GM13976 (cell line): ENCODE results near the gene CPB1.

Experiments
- DNase-seq: peaks from one replicate; pipeline ENCODE4 v3.0.0; 2012; ENCODE audit warnings: low spot score
- in situ Hi-C: fragments of 300-500 bp; cut with MboI; formaldehyde crosslinking; loops from one replicate; pipeline ENCODE4 v1.12.0; 2022; ENCODE audit warnings: low sequenced_read_pairs, mixed read lengths, inconsistent platforms; ENCODE audit not compliant: unreplicated experiment
- TF ChIP-seq, protein P1 (sequence below): IDR thresholded peaks from 2 replicates; pipeline ENCODE4 v1.5.1; 2012; ENCODE audit warnings: borderline replicate concordance, mild to moderate bottlenecking; ENCODE audit not compliant: insufficient read depth; ENCODE audit errors: extremely low read depth, missing control alignments, control extremely low read depth

The CPB1 gene

DNA sequence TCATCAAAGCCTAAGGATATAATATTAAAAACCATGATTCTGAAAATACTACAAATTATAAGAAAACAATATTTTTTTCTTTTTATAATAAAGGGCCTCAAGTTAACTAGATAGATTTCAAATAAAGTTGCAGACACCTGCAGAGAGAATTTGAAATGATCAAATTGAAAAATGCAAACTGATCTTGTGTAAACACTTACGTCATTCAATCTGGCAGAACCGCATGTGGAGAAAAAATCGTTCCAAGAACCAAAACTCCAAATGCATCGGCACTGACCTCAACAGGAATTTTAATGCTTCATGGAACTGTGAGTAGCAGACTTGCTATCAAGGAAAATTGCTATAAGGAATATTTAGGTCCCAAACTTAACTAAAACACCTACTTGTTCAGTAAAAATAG is 54.7 kb downstream of the CPB1 start:
- in situ Hi-C loops = no loop called here
- TF ChIP-seq, protein P1, sequence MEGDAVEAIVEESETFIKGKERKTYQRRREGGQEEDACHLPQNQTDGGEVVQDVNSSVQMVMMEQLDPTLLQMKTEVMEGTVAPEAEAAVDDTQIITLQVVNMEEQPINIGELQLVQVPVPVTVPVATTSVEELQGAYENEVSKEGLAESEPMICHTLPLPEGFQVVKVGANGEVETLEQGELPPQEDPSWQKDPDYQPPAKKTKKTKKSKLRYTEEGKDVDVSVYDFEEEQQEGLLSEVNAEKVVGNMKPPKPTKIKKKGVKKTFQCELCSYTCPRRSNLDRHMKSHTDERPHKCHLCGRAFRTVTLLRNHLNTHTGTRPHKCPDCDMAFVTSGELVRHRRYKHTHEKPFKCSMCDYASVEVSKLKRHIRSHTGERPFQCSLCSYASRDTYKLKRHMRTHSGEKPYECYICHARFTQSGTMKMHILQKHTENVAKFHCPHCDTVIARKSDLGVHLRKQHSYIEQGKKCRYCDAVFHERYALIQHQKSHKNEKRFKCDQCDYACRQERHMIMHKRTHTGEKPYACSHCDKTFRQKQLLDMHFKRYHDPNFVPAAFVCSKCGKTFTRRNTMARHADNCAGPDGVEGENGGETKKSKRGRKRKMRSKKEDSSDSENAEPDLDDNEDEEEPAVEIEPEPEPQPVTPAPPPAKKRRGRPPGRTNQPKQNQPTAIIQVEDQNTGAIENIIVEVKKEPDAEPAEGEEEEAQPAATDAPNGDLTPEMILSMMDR = no peak
- DNase-seq = no peak

DNA sequence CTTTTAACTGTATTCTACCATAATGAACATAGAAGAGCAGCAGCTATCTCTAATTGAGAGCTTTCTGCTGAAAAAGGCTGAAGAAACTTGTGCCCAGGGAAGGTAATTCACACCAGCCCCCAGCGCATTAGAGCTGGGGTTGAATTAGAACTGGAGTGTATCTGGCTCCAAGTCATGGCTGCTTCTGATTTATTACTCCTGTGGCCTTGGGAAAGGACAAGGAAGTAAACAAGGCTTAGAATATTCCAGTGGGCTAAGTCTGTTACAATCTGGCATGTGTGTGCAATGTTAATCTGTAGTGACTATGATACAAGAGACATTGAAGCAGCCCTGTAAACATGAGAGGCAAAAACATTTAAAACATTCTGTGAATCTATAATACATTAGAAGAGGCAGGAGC is 55.6 kb downstream of the CPB1 start:
- DNase-seq = no peak
- in situ Hi-C loops = no loop called here
- TF ChIP-seq, protein P1 = no peak

DNA sequence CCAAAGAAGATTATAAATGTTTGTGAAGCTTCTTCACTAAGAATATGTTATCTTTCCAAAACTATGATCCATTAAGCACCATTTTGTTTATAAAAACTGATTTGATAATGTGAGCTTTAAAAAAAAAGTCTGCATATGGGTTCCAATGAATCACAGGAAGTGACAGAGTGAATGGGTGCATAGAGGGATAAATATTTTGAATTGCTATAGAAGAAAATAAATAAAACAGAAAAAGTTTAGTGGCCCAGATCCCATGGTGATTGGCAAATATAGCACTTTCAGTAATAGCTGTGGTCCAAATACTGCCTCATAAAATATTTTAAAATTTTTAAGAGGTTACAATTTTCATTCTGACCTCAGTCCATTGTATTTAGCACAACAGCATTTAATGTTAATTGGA is 56.6 kb downstream of the CPB1 start:
- in situ Hi-C loops = no loop called here
- TF ChIP-seq, protein P1 = no peak
- no peak for DNase-seq

DNA sequence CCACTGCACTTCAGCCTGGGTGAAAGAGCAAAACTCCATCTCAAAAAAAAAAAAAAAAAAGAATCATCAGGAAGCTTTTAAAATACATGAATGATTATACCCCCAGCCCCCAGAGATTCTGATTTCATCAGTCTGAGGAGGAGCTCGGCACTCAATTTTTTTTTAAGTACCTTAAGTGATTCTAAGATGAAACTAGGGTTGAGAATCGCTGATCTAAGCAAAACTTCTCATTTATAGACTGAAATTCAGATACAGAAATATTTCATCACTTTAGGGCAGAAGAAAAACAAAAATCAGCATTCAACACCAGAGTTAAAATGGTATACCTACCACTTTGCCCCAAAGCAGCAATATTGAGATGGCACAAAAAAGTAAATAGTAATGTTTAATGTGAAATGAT is 62.2 kb downstream of the CPB1 start:
- TF ChIP-seq, protein P1 = no peak
- in situ Hi-C loops = no loop called here
- no peak for DNase-seq

- no peak for DNase-seq
- TF ChIP-seq, protein P1 = no peak
- in situ Hi-C loops = no loop called here
Measured at GRCh38 chr3:148896062-148896461, 68.5 kb downstream of the CPB1 start.

DNA sequence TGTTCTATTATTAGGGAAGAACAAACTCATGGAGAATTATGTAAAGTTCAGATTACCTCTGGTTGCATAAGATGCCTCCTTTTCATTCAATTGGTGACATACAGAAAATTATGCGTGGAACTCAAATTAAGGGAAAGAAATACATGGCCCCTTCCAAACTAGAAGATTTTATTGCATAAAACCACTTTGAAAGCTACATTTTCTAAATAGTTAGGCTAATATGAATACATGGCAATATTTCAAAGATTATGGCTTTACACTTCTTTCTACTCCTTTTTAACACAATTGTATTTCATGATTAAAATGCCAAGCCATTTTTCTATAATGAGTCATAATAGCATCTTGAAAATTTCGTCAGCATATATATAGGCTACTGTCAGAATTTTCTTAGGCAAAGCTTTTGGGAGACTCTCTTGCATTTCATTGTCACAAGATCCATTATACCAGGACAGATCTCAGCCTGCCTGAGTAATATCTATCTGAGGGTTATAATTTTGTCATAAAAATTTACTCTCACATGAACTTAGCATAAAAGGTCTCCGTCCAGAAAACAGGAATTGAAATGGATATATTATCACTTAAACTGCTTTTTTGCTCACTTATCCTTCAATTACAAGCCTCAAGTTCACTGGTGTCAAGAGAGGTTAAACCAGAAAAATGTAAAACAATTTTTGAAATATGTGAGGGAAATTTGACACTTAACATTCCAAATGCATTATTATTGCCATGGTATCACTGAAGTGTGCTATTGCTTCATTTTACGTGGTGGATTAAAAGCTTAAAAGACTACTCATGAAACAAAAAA is 74.6 kb downstream of the CPB1 start:
- DNase-seq = no peak
- in situ Hi-C loops = no loop called here
- TF ChIP-seq, protein P1 = no peak
